PFSK-1 (cell line): ENCODE measurements around the gene ETFA.

Experiments used
- FOXP2 ChIP-seq: optimal IDR thresholded peaks from 2 replicates; pipeline ENCODE3; 2011; ENCODE audit warnings: borderline replicate concordance, control low read depth, inconsistent platforms; ENCODE audit not compliant: insufficient read depth; ENCODE audit errors: extremely low read length, extremely low read depth
- POLR2AphosphoS5 ChIP-seq: IDR thresholded peaks from 2 replicates; pipeline ENCODE4 v1.6.1; 2012; ENCODE audit warnings: low read depth, mild to moderate bottlenecking, control low read depth, low read length, moderate library complexity
- SIN3A ChIP-seq: IDR thresholded peaks from 2 replicates; pipeline ENCODE4 v1.6.1; 2012; ENCODE audit warnings: mild to moderate bottlenecking, low read length, moderate library complexity, borderline replicate concordance; ENCODE audit not compliant: insufficient read depth
- TAF1 ChIP-seq: IDR thresholded peaks from 2 replicates; pipeline ENCODE4 v1.6.1; 2012; ENCODE audit warnings: low read length, control low read depth, borderline replicate concordance; ENCODE audit not compliant: insufficient read depth
- TF ChIP-seq, protein P1 (sequence below), 2 experiments: IDR thresholded peaks; 2 replicates each; pipeline versions ENCODE4 v1.6.1 to v1.8.0; 2011 to 2012; ENCODE audit warnings: low read depth in 2 of 2, low read length in 2 of 2, control low read depth in 1 of 2, inconsistent platforms in 1 of 2, mild to moderate bottlenecking in 1 of 2, moderate library complexity in 1 of 2; ENCODE audit not compliant: insufficient read depth in 1 of 2

The ETFA gene

DNA sequence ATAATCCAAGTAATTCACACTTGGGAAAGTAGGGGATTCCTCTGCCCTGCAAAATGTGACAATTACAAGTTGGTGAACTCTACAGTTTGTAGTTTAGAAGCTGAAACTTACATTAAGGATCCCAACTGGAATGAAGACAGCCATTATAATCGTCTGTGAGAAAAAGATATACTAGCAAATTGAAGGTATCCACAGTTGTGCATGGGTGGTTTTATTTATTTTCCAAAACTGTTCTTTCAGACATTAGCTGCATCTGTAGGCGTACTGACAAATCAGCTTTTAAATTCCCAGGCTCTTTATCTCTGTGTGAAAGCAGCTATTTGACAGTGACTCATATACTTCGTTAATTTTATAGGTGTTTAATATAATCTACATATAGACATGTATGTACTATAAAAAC lies 12.8 kb upstream of the ETFA start:
- TF ChIP-seq TAF1 = no peak
- TF ChIP-seq SIN3A = no peak
- no peak for TF ChIP-seq FOXP2
- TF ChIP-seq POLR2AphosphoS5 = no peak
- TF ChIP-seq, protein P1, sequence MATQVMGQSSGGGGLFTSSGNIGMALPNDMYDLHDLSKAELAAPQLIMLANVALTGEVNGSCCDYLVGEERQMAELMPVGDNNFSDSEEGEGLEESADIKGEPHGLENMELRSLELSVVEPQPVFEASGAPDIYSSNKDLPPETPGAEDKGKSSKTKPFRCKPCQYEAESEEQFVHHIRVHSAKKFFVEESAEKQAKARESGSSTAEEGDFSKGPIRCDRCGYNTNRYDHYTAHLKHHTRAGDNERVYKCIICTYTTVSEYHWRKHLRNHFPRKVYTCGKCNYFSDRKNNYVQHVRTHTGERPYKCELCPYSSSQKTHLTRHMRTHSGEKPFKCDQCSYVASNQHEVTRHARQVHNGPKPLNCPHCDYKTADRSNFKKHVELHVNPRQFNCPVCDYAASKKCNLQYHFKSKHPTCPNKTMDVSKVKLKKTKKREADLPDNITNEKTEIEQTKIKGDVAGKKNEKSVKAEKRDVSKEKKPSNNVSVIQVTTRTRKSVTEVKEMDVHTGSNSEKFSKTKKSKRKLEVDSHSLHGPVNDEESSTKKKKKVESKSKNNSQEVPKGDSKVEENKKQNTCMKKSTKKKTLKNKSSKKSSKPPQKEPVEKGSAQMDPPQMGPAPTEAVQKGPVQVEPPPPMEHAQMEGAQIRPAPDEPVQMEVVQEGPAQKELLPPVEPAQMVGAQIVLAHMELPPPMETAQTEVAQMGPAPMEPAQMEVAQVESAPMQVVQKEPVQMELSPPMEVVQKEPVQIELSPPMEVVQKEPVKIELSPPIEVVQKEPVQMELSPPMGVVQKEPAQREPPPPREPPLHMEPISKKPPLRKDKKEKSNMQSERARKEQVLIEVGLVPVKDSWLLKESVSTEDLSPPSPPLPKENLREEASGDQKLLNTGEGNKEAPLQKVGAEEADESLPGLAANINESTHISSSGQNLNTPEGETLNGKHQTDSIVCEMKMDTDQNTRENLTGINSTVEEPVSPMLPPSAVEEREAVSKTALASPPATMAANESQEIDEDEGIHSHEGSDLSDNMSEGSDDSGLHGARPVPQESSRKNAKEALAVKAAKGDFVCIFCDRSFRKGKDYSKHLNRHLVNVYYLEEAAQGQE (IDR thresholded peaks at IDR 0.05; ENCODE audit: insufficient read depth in 1 of 2, low read depth in 2 of 2, low read length in 2 of 2) = no peak

DNA sequence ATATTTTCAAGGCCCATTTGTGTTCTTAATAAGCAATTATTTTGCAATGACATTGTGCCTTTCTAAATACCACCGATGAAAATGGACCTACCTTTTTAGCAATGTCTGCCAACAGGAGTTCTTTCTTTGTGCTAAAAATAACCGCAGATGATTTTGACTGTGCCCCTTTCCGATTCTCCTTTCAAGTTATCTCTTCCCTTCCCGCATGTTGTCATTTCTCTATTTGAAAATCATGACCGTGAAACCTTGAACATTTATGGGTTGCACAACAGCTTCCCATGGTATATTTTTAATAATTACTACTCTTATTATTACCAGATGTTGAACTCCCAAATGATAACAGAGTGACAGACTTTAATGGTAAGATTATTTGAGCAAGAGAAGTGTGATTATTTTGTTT lies 10.3 kb upstream of the ETFA start:
- TF ChIP-seq, protein P1 (IDR thresholded peaks at IDR 0.05; ENCODE audit: insufficient read depth in 1 of 2, low read depth in 2 of 2, low read length in 2 of 2) = no peak
- TF ChIP-seq TAF1 = no peak
- TF ChIP-seq FOXP2 = no peak
- no peak for TF ChIP-seq POLR2AphosphoS5
- TF ChIP-seq SIN3A = no peak

DNA sequence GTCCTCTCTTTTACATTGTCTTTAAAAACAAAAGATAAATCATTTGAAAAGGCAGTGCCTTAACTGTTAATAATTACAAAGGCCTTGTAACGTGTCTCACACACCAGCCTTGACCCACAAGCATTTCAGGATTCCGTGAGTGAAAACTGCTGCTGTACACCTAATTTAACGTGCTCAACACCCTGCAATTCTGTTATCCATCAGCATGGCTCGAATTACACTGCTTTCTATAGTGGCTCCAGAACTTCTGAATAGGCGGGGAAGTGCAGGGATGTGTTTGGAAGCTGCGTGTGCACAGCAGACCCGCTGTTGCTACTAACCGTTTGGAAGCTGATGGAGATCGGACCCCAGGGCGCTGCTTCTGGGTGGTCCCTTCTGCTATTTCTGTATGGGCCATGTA lies 9.9 kb upstream of the ETFA start:
- TF ChIP-seq SIN3A = no peak
- no peak for TF ChIP-seq FOXP2
- TF ChIP-seq TAF1 = no peak
- TF ChIP-seq POLR2AphosphoS5 = no peak
- TF ChIP-seq, protein P1 (IDR thresholded peaks at IDR 0.05; ENCODE audit: insufficient read depth in 1 of 2, low read depth in 2 of 2, low read length in 2 of 2) = no peak

GRCh38 chr15:76320012-76320411 lies 8.7 kb upstream of the ETFA start:
- TF ChIP-seq TAF1 (no peak), POLR2AphosphoS5 (no peak), SIN3A (no peak), FOXP2 (no peak)
- TF ChIP-seq, protein P1 (IDR thresholded peaks at IDR 0.05; ENCODE audit: insufficient read depth in 1 of 2, low read depth in 2 of 2, low read length in 2 of 2) = no peak

DNA sequence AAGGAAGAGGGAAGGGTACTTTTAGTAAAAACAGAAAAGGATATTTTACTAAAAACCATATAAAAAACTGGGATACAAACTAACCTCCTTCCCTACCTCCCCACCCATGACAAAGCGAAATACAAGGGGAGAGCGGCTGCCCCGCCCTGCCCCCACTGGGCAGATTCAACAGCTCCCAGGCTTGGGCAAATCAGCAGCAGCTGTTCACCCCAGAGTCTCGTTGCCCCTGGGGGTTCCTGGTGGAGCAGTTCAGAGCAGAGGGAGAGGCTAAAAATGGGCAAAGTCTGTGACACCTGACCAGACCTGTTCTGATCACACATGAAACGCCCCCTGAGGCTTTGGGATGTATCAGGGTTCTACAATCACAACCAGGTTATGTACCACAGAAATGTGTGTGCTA lies 2.5 kb upstream of the ETFA start:
- TF ChIP-seq TAF1 (no peak), FOXP2 (no peak), SIN3A (no peak), POLR2AphosphoS5 (no peak)
- TF ChIP-seq, protein P1 (IDR thresholded peaks at IDR 0.05; ENCODE audit: insufficient read depth in 1 of 2, low read depth in 2 of 2, low read length in 2 of 2) = no peak
